Spinal cord (tissue), 10 donors: Measurements from ENCODE around the gene CCP110. TPM values are rescaled to one million over a fixed set of nuclear protein-coding genes. Genes with fewer than 3 reads are reported as not detected.
A peak's percentile ranks its signal among the peaks of the same experiment; 100 is the strongest.

Source experiments
- DNase-seq, 6 donors: peaks; one replicate each; pipeline versions ENCODE4 v3.0.0 to v3.0.0-alpha.2; 2013 to 2015; ENCODE audit warnings: low spot score in 6 of 6, low read depth in 4 of 6
- H3K27ac ChIP-seq: one replicate; pipeline ENCODE4 v1.5.1; 2013; ENCODE audit warnings: low read depth, low read length, control low read depth
- H3K27me3 ChIP-seq: one replicate; pipeline ENCODE4 v1.6.1; 2013; ENCODE audit warnings: low read length; ENCODE audit not compliant: control insufficient read depth, insufficient read depth
- H3K36me3 ChIP-seq: one replicate; pipeline ENCODE4 v1.6.1; 2013; ENCODE audit warnings: low read length; ENCODE audit not compliant: control insufficient read depth, insufficient read depth
- H3K4me1 ChIP-seq: one replicate; pipeline ENCODE4 v1.6.1; 2013; ENCODE audit warnings: low read length; ENCODE audit not compliant: control insufficient read depth, insufficient read depth
- H3K4me3 ChIP-seq: one replicate; pipeline ENCODE4 v1.5.1; 2013; ENCODE audit warnings: low read depth, low read length, control low read depth
- H3K9me3 ChIP-seq: one replicate; pipeline ENCODE4 v1.6.1; 2013; ENCODE audit warnings: low read length; ENCODE audit not compliant: control insufficient read depth, insufficient read depth
- WGBS: methylation state at CpG from one replicate; pipeline ENCODE4 v1.1.5; 2013; ENCODE audit warnings: missing lambda C conversion rate; ENCODE audit not compliant: insufficient coverage; 5-methylcytosine and 5-hydroxymethylcytosine counted together
- polyA plus RNA-seq, 2 donors: library from polyadenylated mRNA; unstranded; fragments of 120-200 nt; gene quantifications; one replicate each; pipeline ENCODE4 v1.2.1, GENCODE V29; 2013; ENCODE audit not compliant: insufficient read length in 2 of 2
- total RNA-seq, 2 donors: library from RNA; depleted of rRNA in 1 of 2; stranded (reverse); fragments of 120-200 nt in 1 of 2; fragments of >200 nt in 1 of 2; gene quantifications; one replicate each; pipeline versions ENCODE4 v1.2.3 to v1.2.4, GENCODE V29; 2013 to 2014
- donor health status: healthy.

CCP110 gene
- total and polyA plus RNA-seq, 4 donors: 24.5 to 78.1 (median 39.1) TPM

DNA sequence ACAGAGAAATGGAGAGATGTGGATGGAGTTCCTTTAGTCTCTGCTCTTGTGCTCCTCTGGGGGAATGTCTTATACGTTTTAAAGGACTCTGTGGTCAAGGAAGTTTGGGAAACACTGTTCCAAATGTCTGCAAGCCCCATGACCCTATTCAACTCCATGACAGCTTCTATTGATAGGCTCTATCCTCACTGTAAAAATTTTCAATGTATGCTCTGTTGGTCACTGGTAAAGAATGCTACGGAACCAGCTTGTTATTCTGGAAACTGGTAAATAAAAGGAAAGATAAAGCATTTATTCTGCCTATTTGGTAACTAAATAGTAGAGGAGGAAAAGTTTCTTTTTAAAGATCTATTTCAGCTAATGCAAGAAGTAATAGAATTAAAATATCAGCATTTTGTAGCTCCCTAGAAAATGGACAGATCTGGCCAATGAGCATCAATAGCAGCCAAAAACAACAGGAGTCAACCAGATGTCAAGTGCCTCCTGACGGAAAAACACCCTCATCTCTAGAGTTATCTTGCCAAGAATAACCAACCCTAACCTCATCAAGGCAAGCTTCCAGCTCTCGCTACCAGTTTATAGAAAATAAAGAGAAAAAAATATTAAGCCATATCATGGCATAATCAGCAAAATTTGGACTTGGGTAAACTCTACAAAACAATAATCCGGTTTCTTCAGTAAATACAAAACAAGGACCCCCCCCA lies 18.0 kb upstream of the CCP110 start:
- Histone ChIP-seq H3K4me1 (no peaks in the 10 kb centered on the region), H3K27ac (peak overlapping the region; percentile 13), H3K4me3 (no peak overlapping the region), H3K9me3 (no peaks in the 10 kb centered on the region), H3K36me3 (peaks cover 41% of the 10 kb centered on the region), H3K27me3 (no peaks in the 10 kb centered on the region)
- 100% methylated on average over 1 of the region's 5 CpGs for WGBS
- DNase-seq: peak in 1 of 6 donors; percentile 73

DNA sequence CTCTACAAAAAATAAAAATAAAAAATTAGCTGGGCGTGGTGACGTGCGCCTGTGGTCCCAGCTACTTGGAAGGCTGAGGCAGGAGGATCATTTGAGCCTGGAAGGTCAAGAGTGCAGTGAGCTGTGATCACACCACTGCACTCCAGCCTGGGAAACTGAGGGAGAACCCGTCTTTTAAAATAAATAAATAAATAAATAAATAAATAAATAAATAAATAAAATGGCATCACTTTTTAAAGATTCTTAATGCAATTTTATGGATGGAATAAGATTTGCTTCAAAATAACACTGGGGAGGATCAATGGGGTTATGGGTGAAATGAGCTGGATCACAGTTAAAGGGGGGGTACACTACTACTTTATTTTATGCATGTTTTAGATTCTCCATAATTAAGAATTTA lies 16.8 kb upstream of the CCP110 start:
- H3K36me3 ChIP-seq: peaks cover 33% of the 10 kb centered on the region
- no peaks in the 10 kb centered on the region for H3K4me1 ChIP-seq
- H3K9me3 ChIP-seq: no peaks in the 10 kb centered on the region
- no peak for DNase-seq
- H3K27me3 ChIP-seq: no peaks in the 10 kb centered on the region
- H3K27ac ChIP-seq: no peak overlapping the region
- no peak overlapping the region for H3K4me3 ChIP-seq
- WGBS: 100% methylated on average over 3 of the region's 4 CpGs

DNA sequence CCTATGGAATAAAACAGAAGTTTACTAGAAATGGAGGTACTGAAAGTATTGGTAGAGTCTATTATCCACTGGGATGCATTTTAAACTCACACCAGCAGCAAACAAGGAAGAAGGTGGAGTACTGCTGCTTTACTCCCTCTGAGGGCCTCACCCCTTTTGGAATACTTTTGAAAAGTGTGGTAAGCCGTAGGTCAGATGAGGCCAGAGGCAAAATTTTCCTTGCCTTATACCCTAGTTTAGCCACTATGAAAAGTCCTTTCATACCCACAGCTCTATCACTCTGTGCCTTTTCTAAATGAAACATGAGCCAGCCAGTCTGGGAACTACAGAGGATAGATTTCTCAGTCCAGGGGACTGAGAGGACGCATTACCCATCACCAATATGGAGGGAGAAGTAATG lies 15.9 kb upstream of the CCP110 start:
- no peaks in the 10 kb centered on the region for H3K27me3 ChIP-seq
- no peak for DNase-seq
- no peak overlapping the region for H3K27ac ChIP-seq
- no peak overlapping the region for H3K4me3 ChIP-seq
- no peaks in the 10 kb centered on the region for H3K9me3 ChIP-seq
- peaks cover 33% of the 10 kb centered on the region for H3K36me3 ChIP-seq
- no CpG with 5 or more reads among the region's 2 CpGs for WGBS
- no peaks in the 10 kb centered on the region for H3K4me1 ChIP-seq

DNA sequence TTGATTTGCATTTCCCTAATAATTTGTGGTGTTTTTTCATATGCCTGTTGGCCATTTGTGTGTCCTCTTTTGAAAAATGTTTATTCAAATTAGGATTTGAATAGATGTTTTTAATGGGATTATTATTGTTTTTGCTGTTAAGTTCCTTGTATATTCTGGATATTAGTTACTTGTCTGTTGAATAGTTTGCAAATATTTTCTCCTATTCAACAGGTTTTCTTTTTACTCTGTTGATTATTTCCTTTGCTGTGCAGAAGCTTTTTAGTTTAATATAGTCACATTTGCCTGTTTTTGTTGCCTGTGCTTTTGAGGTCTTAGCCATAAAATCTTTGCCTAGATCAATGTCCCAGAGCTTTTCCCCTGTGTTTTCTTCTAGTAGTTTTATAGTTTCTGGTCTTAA lies 11.4 kb upstream of the CCP110 start:
- Histone ChIP-seq H3K9me3 (no peaks in the 10 kb centered on the region), H3K27ac (no peak overlapping the region), H3K4me3 (no peak overlapping the region), H3K27me3 (no peaks in the 10 kb centered on the region), H3K4me1 (no peaks in the 10 kb centered on the region), H3K36me3 (peaks cover 14% of the 10 kb centered on the region)
- no peak for DNase-seq

DNA sequence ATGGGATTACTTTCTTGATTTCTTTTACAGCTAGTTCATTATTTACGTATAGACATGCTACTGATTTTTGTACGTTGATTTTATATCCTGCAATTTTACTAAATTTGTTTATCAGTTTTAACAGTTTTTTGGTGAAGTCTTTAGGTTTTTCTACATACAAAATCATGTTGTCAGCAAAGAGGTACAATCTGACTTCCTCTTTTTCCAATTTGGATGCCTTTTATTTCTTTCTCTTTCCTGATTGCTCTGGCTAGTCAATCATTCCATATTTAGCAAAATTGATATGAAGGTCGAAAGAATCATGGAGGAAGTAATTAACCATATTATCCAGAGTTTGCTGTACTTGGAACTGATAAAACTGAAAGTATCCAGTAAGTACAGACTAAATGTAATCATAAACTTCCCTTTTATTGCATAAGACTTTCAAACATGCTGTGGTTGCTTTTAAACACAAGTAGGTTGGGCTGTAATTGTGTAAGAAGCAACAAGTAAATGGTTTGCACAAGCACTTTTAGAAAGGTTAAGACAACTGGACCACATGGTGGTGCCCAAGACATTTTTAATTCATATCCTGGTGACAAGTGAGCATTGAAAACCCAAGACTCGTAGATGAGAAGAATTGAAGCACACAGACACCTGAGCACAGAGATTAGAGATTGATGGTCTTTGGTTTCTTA lies 10.2 kb upstream of the CCP110 start:
- peaks cover 14% of the 10 kb centered on the region for H3K36me3 ChIP-seq
- WGBS: 78% methylated on average over 1 of the region's 4 CpGs
- DNase-seq: no peak
- no peak overlapping the region for H3K4me3 ChIP-seq
- H3K9me3 ChIP-seq: no peaks in the 10 kb centered on the region
- H3K4me1 ChIP-seq: no peaks in the 10 kb centered on the region
- no peak overlapping the region for H3K27ac ChIP-seq
- H3K27me3 ChIP-seq: no peaks in the 10 kb centered on the region

DNA sequence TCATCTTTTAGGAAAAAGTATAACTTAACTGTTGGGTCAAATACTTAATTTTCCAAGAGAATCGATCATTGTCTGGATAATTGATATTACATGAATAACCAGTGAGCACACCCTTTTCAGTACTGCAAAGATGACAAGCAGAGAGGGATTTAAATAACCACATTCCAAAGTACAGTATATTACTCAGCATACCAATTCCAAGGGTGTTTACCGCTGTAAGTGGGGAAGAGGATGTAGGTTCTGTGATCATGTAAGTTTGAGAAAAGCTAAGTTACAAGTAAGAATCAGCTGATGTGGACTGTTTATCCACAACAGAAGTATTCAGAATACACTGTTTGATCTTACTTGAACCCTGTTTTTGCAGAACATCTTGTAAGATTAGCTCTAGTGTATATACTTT lies 8.0 kb upstream of the CCP110 start:
- no peaks in the 10 kb centered on the region for H3K9me3 ChIP-seq
- H3K4me3 ChIP-seq: no peak overlapping the region
- H3K27me3 ChIP-seq: no peaks in the 10 kb centered on the region
- no peak overlapping the region for H3K27ac ChIP-seq
- peaks cover 8% of the 10 kb centered on the region for H3K36me3 ChIP-seq
- no peak for DNase-seq
- H3K4me1 ChIP-seq: peaks cover 8% of the 10 kb centered on the region
- no CpG with 5 or more reads among the region's 2 CpGs for WGBS

DNA sequence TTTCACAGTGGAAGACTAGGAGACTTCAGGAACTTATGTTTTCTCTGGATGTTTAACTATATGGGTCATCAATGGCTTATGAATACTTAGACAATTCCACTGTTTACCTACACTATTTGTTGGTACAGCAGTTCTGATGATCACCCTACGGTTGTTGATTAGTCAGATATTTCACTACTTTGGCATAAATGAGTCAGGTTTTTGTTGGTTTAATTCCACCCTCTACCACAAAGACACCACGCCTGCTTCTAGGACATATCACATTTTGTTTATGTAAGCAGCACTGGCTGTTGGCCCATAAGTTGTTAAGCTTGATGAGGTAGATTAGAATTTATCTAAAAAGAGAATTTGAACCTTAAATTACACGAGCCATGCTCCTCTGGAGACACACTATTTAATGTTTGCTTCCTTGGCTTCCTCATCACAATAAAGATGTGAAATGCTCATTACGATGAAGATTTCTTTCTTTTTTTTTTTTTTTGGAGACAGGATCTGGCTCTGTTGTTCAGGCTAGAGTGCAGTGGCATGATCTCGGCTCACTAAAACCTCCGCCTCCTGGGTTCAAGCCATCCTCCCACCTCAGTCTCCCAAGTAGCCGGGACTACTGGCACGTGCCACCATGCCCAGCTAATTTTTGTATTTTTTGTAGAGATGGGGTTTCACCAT lies 6.2 kb upstream of the CCP110 start:
- Histone ChIP-seq H3K27me3 (no peaks in the 10 kb centered on the region), H3K9me3 (no peaks in the 10 kb centered on the region), H3K36me3 (peaks cover 5% of the 10 kb centered on the region), H3K4me3 (no peak overlapping the region), H3K4me1 (peaks cover 9% of the 10 kb centered on the region), H3K27ac (no peak overlapping the region)
- no peak for DNase-seq
- WGBS: 100% methylated on average over 1 of the region's 8 CpGs

DNA sequence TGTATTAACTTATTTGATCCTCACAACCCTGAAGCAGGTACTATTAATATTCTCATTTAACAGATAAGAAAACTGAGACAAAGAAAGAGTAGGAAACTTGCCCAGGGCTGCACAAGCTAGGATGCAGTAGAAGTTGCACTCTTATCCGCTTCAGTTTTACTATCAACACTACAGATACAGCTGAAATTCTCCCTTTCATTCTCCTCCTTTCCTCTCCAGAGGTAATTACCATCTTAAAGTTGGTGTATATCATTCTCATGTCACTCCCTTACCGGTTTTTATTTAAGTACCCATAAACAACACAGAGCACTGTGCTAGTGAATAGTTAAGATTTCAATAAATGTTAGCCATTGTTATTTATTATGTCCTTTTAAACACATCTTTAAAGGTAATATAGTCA lies 5.4 kb upstream of the CCP110 start:
- no peak for DNase-seq
- Histone ChIP-seq H3K27ac (no peak overlapping the region), H3K9me3 (no peaks in the 10 kb centered on the region), H3K4me3 (no peak overlapping the region), H3K27me3 (no peaks in the 10 kb centered on the region), H3K4me1 (peaks cover 9% of the 10 kb centered on the region), H3K36me3 (peaks cover 2% of the 10 kb centered on the region)
- 100% methylated on average over 1 of the region's 2 CpGs for WGBS

DNA sequence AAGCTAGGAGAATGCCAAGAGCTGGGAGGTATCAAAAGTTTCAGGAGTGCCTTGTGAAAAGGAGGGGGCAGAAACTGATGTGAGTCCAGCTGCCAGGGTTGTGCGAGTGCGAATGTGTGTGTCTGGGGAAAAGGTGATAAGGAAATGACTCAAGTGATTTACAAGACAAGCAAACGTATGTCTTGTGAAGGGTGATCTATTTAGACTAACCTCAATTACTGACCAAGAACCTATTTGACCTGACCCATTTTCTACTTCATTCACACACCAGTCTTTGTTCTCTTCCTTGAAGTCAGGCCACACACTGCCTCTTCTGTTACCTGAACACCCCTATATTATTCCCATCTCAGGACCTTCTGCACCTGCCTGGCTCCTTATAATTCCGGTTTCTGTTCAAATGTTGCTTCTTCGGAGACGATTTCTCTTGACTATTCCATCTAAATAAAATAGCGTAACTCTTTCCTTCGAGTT lies 2.8 kb upstream of the CCP110 start:
- H3K4me1 ChIP-seq: peaks cover 11% of the 10 kb centered on the region
- no peaks in the 10 kb centered on the region for H3K27me3 ChIP-seq
- peak overlapping the region; percentile 87 for H3K27ac ChIP-seq
- DNase-seq: no peak
- H3K36me3 ChIP-seq: peaks cover 2% of the 10 kb centered on the region
- H3K4me3 ChIP-seq: peak overlapping the region; percentile 84
- H3K9me3 ChIP-seq: no peaks in the 10 kb centered on the region
- WGBS: no CpG with 5 or more reads among the region's 8 CpGs
